HG03135 (cell line): ENCODE data around the gene CCDC97.

Source experiments
- ATAC-seq: cut with Tn5 transposase; IDR thresholded peaks from one replicate; pipeline ENCODE4 v1.9.1; 2021; ENCODE audit warnings: mild to moderate bottlenecking, moderate library complexity; ENCODE audit not compliant: unreplicated experiment

The CCDC97 gene

DNA sequence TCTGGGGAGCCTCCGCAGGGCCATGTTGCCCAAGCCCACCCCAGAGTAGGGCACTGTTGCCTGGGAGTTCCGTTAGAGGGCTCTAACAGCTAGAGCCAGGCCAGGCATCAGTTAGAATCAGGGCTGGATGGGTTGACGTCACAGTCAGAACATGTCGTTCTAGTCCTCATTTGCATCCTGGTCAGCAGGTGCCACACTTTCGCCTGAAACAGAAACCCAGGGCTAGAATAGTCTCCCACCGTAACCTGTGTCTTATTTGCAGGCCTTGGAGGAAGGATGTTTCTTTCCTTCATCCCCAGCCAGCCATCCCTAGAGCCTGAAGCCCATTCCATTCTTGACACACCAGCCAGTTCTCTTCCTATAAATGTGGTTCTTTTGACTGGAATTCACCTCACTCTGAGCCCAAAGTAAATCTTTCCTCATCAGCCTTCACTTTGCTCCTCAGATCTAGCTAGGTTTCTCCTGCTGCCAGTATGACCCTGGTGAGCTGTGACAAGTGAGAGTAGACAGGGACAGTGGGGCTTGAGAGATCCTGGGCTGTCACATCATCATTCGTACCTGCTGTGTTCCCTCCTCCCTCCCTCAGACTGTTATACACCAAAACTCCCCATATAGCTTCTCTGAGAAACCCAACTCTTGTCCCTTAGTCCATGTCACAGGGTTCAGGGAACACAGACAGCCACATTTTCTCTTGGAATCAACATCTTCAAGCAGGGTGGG is 12.2 kb upstream of the CCDC97 start:
- ATAC-seq, result peak; percentile 65

- ATAC-seq, result no peak
These were observed 11.5 kb upstream of the CCDC97 start for GRCh38 chr19:41298348-41298964.

DNA sequence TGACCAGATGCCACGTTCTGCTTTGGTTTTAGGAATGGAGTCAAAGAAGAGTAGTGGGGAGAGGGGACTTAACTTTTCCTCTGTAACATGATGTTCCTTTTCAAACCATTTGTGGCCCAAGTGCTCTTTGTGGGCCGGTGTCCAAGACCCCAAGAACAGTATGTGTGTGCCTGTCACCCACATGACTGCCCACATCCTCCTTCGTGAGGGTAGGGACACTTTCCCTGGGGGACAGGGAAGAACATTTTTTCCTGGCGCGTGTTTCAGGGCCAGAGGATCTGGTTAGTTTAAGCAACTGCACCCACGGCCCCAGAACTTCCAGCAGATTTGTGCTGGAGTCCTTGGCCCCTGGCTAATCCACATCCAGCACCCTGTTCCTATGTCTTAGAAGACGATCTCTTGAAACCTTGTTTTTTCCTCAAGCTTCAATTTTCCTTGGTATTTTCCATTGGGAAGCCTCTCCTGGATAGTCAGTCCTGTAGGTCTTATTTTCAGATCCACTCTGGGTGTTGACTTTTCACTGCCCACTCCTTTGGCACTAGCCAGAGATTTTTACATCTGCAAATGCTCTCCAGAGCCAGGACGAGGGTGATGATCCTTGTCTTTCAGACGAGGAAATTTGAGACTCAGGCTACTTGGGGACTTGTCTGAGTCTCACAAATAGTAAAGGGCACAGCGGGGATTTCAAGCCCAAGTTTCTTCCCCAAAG is 10.8 kb upstream of the CCDC97 start:
- no peak for ATAC-seq

DNA sequence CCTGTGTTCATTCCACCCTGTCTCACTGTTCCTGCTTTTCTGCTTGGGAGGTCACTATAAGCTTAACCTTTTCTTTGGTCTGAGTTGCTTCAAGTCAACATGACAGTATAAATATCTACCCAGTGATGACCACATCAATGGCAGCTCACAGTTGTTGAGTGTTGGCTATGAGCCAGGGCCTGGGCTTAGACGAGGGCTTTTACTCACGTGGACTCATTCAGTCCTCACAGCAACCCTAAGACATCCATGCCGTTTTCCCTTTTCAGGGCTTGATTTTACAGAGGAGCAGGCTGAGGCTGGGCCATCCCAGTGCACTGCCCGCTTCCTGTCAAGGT is 10.2 kb upstream of the CCDC97 start:
- ATAC-seq, result no peak

- no peak for ATAC-seq
These were observed 9.4 kb upstream of the CCDC97 start for GRCh38 chr19:41300555-41300954.

GRCh38 chr19:41302624-41303351 is 7.2 kb upstream of the CCDC97 start:
- ATAC-seq, result no peak

GRCh38 chr19:41303954-41304353 is 6.0 kb upstream of the CCDC97 start:
- ATAC-seq, result no peak

- no peak for ATAC-seq
These were observed 5.1 kb upstream of the CCDC97 start for GRCh38 chr19:41304706-41305483.

DNA sequence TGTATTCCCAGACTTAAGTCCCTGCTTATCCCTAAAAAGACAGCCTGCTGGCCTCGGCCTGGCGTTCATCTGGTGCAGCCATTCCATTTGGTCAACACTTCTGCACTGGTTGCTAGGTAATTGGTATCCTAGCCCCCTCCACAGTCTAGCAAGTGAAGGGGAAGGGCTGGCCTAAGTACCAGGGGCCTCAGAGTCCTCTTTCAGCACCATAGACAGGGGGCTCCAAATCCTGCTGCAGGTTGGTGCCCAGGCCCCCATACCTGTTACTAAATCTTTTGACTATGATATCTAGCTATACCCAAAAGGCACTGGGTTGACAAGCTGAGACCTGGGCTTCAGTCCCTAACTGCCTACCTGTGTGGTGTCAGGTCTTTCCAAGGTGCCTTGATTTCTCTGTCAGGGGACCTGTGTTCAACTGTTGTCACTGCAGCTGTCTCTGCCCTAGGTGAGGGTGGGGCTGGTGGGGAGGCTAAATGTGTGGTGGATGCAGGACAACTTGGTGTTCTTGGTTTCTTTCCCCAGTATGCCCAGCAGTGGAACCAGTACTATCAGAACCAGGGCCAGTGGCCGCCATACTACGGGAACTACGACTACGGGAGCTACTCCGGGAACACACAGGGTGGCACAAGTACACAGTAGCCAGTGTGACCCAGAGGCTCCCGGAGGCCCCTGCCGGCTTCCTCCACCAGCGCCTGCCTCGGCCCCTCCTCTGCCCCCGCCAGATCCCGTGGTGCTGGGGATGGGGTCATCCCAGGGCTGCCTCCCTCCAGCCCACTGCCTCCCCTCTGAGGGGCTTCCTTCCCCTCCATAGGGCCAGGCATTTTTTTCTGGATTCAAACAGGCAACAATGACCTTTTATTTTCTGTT is 3.8 kb upstream of the CCDC97 start:
- no peak for ATAC-seq

- no peak for ATAC-seq
These were observed 2.7 kb upstream of the CCDC97 start for GRCh38 chr19:41307090-41307875.

GRCh38 chr19:41307954-41308449 is 2.0 kb upstream of the CCDC97 start:
- ATAC-seq, result no peak

DNA sequence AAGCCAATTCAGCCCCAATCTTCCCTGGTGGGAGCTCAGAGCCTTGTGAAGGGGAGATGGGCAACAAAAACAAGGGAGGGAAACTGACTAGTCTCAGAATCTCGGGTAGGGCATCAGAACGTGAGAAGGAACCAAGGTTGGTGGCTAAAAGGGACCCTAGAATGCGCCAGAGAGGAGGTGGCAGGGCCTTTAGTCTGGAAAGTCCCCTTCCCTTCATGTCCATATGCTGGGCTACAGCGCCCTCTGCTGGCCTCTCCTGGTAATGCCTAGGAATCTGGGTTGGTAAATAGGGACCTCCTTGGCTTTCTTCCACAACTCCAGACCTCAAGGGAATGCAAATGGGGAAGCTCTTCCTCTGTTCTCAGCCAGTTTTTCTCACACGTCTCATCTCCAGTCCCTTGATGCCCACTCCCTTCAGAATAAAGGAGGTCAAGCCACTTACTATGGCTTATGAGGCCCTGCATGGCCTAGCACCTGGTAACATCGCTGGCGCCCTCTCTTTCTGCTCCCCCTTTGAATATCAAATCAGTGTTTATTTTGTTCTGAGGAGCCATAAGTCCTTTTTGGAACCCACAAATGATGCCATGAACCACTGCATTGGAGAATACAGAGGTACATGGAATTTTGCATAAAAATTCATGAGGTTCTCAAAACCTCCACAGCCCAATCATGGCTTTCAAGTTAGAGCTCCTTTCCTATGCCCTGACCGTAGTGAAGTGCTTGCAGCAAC is 1.4 kb upstream of the CCDC97 start:
- peak; percentile 43 for ATAC-seq

DNA sequence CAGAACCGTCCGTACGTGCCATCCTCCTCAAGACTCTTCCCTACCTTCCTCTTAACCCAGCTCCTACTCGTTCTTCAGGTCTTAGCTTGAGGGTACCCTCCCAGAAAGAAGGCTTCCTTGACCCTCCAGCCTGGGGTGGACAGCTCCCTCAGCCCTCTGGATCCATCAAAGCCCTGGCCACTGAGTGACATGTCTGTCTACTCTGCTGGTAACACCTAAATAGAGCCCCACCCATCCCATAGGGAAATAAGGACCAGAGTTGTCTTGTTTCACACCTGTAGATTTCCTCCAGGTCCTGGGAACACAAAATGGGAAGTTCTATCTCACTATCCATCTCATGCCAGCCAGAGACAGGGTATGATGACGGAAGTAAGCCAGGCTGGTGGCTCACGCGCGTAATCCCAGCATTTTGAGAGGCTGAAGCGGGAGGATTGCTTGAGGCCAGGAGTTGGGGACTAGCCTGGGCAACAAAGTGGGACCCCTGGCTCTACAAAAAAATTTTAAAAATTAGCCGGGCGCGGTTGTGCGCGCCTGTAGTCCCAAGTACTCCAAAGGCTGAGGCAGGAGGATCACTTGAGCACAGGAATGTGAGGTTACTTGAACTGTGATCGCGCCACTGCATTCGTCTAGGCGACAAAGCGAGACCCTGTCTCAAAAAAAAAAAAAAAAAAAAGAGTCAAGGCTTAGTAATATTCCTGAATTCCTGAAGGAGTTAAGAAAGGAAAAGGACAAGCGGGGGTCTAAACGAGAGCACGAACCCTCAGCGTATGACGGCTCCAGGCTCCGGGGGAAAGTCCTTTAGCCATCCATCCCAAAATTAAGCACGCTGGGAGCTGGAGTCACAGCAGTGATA is 566 bp upstream of the CCDC97 start:
- no peak for ATAC-seq

DNA sequence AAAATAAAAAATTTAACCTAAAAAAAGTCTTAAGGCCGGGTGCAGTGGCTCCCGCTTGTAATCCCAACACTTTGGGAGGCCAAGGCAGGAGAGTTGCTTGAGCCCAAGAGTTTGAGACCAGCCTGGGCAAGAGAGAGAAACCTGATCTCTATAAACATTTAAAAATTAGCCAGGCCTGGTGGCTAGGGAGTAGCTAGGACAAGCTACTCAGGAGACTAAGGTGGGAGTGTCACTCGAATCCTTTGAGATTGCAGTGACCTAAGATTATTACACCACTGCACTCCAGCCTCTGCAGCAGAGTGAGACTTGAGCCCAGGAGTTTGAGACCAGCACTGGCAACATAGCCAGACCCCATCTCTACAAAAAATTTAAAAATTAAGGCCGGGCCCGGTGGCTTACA is 1.1 kb downstream of the CCDC97 start:
- ATAC-seq, result no peak

DNA sequence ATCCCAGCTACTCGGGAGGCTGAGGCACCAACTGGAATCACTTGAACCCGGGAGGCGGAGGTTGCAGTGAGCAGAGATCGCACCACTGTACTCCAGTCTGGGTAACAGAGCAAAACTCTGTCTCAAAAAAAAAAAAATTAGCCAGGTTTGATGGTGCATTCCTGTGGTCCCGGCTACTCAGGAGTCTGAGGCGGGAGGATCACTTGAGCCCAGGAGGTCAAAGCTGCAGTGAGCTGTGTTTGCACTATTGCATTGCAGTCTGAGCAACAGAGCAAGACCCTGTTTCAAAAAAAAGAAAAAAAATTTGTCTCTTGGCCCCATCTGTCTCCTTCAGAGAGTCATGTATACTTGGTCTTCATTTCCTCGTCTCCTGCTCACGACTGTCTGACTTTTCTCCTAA is 1.6 kb downstream of the CCDC97 start:
- no peak for ATAC-seq

DNA sequence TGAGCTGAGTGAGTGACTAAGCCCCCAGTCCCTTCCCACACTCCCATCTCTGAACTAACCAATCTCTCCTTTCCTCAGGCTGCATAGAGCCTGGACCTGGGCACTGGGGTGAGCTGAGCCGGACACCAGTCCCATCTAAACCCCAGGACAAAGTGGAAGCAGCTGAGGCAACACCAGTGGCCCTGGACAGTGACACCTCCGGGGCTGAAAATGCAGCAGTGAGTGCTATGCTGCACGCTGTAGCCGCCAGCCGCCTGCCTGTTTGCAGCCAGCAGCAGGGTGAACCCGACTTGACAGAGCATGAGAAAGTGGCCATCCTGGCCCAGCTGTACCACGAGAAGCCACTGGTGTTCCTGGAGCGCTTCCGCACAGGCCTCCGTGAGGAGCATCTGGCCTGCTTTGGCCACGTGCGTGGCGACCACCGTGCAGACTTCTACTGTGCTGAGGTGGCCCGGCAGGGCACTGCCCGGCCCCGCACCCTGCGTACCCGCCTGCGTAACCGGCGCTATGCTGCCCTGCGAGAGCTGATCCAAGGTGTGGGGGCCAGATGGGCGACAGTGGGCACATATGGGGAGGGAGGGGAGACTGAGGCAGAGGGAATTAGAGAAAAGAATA is 6.4 kb downstream of the CCDC97 start:
- no peak for ATAC-seq
